SK-N-SH treated with all-trans-retinoic acid at 6 μM for 48 hours (cell line): ENCODE data around the gene CD302.

Experiments
- ATAC-seq: fragments of 200-7000 bp; cut with Tn5 transposase; 3 replicates; pipeline ENCODE4 v1.9.1; 2020; ENCODE audit warnings: mild to moderate bottlenecking, moderate library complexity
- ARNTL ChIP-seq: fragments of 450-650 bp; formaldehyde crosslinking; IDR thresholded peaks from 2 replicates; pipeline ENCODE4 v1.5.0; 2020; ENCODE audit warnings: low read depth, mild to moderate bottlenecking, moderate library complexity, borderline replicate concordance
- BACH2 ChIP-seq: fragments of 250-450 bp; sonication (Bioruptor Pico); IDR thresholded peaks from 2 replicates; pipeline ENCODE4 v1.9.0; 2021; ENCODE audit warnings: mild to moderate bottlenecking, borderline replicate concordance
- CREB5 ChIP-seq: fragments of 250-450 bp; sonication (Bioruptor Pico); IDR thresholded peaks from 2 replicates; pipeline ENCODE4 v1.5.1; 2020; ENCODE audit warnings: low read depth, mild to moderate bottlenecking, moderate library complexity
- CSDC2 ChIP-seq: fragments of 250-450 bp; sonication (Bioruptor Pico); IDR thresholded peaks from 2 replicates; pipeline ENCODE4 v1.5.0; 2020; ENCODE audit warnings: mild to moderate bottlenecking, moderate library complexity
- ESRRG ChIP-seq: fragments of 250-450 bp; sonication (Bioruptor Pico); IDR thresholded peaks from 2 replicates; pipeline ENCODE4 v1.6.1; 2021; ENCODE audit warnings: mild to moderate bottlenecking
- GLIS3 ChIP-seq: fragments of 250-450 bp; sonication (Bioruptor Pico); IDR thresholded peaks from 2 replicates; pipeline ENCODE4 v1.5.0; 2020; ENCODE audit warnings: mild to moderate bottlenecking, moderate library complexity
- ISL1 ChIP-seq: fragments of 250-450 bp; sonication (Bioruptor Pico); IDR thresholded peaks from 2 replicates; pipeline ENCODE4 v2.1.2; 2022; ENCODE audit warnings: mild to moderate bottlenecking, moderate library complexity
- OSR1 ChIP-seq: fragments of 250-450 bp; sonication (Bioruptor Pico); IDR thresholded peaks from 2 replicates; pipeline ENCODE4 v1.8.0; 2022; ENCODE audit warnings: moderate library complexity, mild to moderate bottlenecking, inconsistent platforms
- POU6F1 ChIP-seq: fragments of 250-450 bp; sonication (Bioruptor Pico); IDR thresholded peaks from 2 replicates; pipeline ENCODE4 v1.8.0; 2021; ENCODE audit warnings: low read depth, mild to moderate bottlenecking, moderate library complexity, borderline replicate concordance
- PPARA ChIP-seq: fragments of 250-450 bp; sonication (Bioruptor Pico); IDR thresholded peaks from 2 replicates; pipeline ENCODE4 v1.5.0; 2020; ENCODE audit warnings: mild to moderate bottlenecking, borderline replicate concordance
- RARB ChIP-seq: fragments of 250-450 bp; sonication (Bioruptor Pico); IDR thresholded peaks from 2 replicates; pipeline ENCODE4 v1.8.0; 2021; ENCODE audit warnings: mild to moderate bottlenecking, moderate library complexity
- SNAI2 ChIP-seq: fragments of 250-450 bp; sonication (Bioruptor Pico); IDR thresholded peaks from 2 replicates; pipeline ENCODE4 v1.5.0; 2020; ENCODE audit warnings: mild to moderate bottlenecking, moderate library complexity
- TCF4 ChIP-seq: fragments of 250-450 bp; sonication (Bioruptor Pico); IDR thresholded peaks from 2 replicates; pipeline ENCODE4 v1.8.0; 2021; ENCODE audit warnings: mild to moderate bottlenecking, moderate library complexity, borderline replicate concordance
- TOX ChIP-seq: fragments of 250-450 bp; sonication (Bioruptor Pico); IDR thresholded peaks from 2 replicates; pipeline ENCODE4 v1.8.0; 2021; ENCODE audit warnings: mild to moderate bottlenecking, moderate library complexity, borderline replicate concordance
- TSHZ2 ChIP-seq: fragments of 250-450 bp; sonication (Bioruptor Pico); IDR thresholded peaks from 2 replicates; pipeline ENCODE4 v1.5.0; 2020; ENCODE audit warnings: mild to moderate bottlenecking, moderate library complexity
- ZC3H10 ChIP-seq: fragments of 250-450 bp; sonication (Bioruptor Pico); IDR thresholded peaks from 2 replicates; pipeline ENCODE4 v1.5.1; 2021; ENCODE audit warnings: mild to moderate bottlenecking, moderate library complexity
- ZFP3 ChIP-seq: fragments of 250-450 bp; sonication (Bioruptor Pico); IDR thresholded peaks from 2 replicates; pipeline ENCODE4 v1.5.0; 2020; ENCODE audit warnings: mild to moderate bottlenecking, moderate library complexity
- ZFP30 ChIP-seq: fragments of 450-650 bp; formaldehyde crosslinking; IDR thresholded peaks from 2 replicates; pipeline ENCODE4 v1.5.0; 2022; ENCODE audit warnings: mild to moderate bottlenecking, moderate library complexity
- ZNF70 ChIP-seq: fragments of 450-650 bp; formaldehyde crosslinking; IDR thresholded peaks from 2 replicates; pipeline ENCODE4 v1.5.0; 2020; ENCODE audit warnings: mild to moderate bottlenecking, moderate library complexity
- ZNF8 ChIP-seq: fragments of 450-650 bp; formaldehyde crosslinking; IDR thresholded peaks from 2 replicates; pipeline ENCODE4 v1.5.0; 2020; ENCODE audit warnings: mild to moderate bottlenecking, moderate library complexity
- TF ChIP-seq, protein P1 (sequence below): fragments of 250-450 bp; sonication (Bioruptor Pico); IDR thresholded peaks from 2 replicates; pipeline ENCODE4 v1.8.0; 2020; ENCODE audit warnings: mild to moderate bottlenecking, moderate library complexity, borderline replicate concordance

The CD302 gene

DNA sequence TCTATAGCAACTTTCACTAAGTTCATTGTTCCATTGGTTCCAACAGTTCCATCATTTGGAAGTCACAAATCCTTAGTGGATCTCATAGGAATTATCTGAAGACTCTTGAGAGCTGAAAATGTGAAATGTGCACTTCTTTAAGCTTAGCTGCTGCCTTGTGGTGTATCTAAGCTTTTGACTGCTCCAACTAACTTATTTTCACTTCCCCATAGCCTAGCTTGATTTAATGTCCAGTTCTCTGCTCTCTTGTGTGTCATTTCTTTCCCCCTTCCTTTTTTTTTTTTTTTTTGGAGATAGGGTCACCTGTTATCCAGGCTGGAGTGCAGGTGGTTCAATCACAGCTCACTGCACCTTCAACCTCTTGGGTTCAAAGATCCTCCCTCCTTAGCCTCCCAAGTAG, 34.9 kb upstream of the CD302 start:
- TF ChIP-seq POU6F1 (CRISPR knock-in tag), result no peak
- TF ChIP-seq ZFP30, result no peak
- no peak for TF ChIP-seq ARNTL
- no peak for TF ChIP-seq CREB5 (CRISPR knock-in tag)
- TF ChIP-seq GLIS3 (CRISPR knock-in tag), result no peak
- TF ChIP-seq ZNF8 (CRISPR knock-in tag), result no peak
- no peak for TF ChIP-seq ESRRG (CRISPR knock-in tag)
- TF ChIP-seq TCF4 (CRISPR knock-in tag), result no peak
- no peak for TF ChIP-seq ZC3H10 (CRISPR knock-in tag)
- no peak for TF ChIP-seq BACH2
- TF ChIP-seq TSHZ2 (CRISPR knock-in tag), result no peak
- no peak for ATAC-seq

DNA sequence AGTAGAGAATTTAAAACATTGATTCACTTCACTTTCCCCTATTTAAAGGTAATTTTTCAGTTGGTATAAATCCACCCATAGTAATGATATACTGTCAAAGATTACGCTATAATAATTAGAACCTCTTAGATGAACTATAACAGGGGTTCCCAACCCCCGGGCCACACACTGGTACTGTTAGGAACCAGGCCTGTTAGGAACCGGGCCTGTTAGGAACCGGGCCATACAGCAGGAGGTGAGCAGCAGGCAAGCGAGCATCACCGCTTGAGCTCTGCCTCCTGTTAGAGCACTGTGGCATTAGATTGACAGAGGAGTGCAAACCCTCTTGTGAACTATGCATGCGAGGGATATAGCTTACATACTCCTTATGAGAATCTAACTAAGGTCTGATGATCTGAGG, 34.0 kb upstream of the CD302 start:
- TF ChIP-seq, protein P1, sequence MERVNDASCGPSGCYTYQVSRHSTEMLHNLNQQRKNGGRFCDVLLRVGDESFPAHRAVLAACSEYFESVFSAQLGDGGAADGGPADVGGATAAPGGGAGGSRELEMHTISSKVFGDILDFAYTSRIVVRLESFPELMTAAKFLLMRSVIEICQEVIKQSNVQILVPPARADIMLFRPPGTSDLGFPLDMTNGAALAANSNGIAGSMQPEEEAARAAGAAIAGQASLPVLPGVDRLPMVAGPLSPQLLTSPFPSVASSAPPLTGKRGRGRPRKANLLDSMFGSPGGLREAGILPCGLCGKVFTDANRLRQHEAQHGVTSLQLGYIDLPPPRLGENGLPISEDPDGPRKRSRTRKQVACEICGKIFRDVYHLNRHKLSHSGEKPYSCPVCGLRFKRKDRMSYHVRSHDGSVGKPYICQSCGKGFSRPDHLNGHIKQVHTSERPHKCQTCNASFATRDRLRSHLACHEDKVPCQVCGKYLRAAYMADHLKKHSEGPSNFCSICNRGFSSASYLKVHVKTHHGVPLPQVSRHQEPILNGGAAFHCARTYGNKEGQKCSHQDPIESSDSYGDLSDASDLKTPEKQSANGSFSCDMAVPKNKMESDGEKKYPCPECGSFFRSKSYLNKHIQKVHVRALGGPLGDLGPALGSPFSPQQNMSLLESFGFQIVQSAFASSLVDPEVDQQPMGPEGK (CRISPR knock-in tag), result no peak
- TF ChIP-seq ZFP30 (no peak), ESRRG (CRISPR knock-in tag) (no peak), ISL1 (no peak), TOX (CRISPR knock-in tag) (no peak), OSR1 (CRISPR knock-in tag) (no peak), ZC3H10 (CRISPR knock-in tag) (no peak), PPARA (no peak), ZFP3 (CRISPR knock-in tag) (no peak), CSDC2 (CRISPR knock-in tag) (no peak), TSHZ2 (CRISPR knock-in tag) (no peak), BACH2 (no peak)
- ATAC-seq, result no peak

GRCh38 chr2:159829376-159829775, 31.4 kb upstream of the CD302 start:
- no peak for TF ChIP-seq GLIS3 (CRISPR knock-in tag)
- no peak for TF ChIP-seq ZFP3 (CRISPR knock-in tag)
- TF ChIP-seq RARB, result no peak
- no peak for TF ChIP-seq POU6F1 (CRISPR knock-in tag)
- TF ChIP-seq SNAI2, result no peak
- no peak for TF ChIP-seq ZNF70 (CRISPR knock-in tag)
- TF ChIP-seq ZNF8 (CRISPR knock-in tag), result no peak
- TF ChIP-seq CSDC2 (CRISPR knock-in tag), result no peak
- no peak for TF ChIP-seq ZC3H10 (CRISPR knock-in tag)
- TF ChIP-seq TCF4 (CRISPR knock-in tag), result no peak
- TF ChIP-seq ARNTL, result no peak
- TF ChIP-seq, protein P1 (CRISPR knock-in tag), result no peak
- no peak for TF ChIP-seq TOX (CRISPR knock-in tag)
- ATAC-seq, result no peak
